Type B pancreatic cell (in vitro differentiated cells): ENCODE results near the gene KCNK7. TPM values are rescaled to one million over a fixed set of nuclear protein-coding genes. Genes with fewer than 3 reads are reported as not detected.
"Not testable (repeated sequence)": the region's sequence is repeated elsewhere in the genome, so short reads cannot be mapped to it uniquely, and the experiment has no call there.

ENCODE experiments used
- DNase-seq: peaks from one replicate; pipeline ENCODE4 v3.0.0; 2021; ENCODE audit warnings: mixed read lengths; ENCODE audit not compliant: unreplicated experiment; ENCODE audit errors: extremely low spot score
- H3K27ac Mint-ChIP-seq: 2 replicates; pipeline ENCODE4 v1.8.0; 2021; ENCODE audit warnings: mild to moderate bottlenecking, mixed read lengths
- H3K27me3 Mint-ChIP-seq: 2 replicates; pipeline ENCODE4 v1.8.0; 2021; ENCODE audit warnings: mixed read lengths
- H3K36me3 Mint-ChIP-seq: 2 replicates; pipeline ENCODE4 v1.8.0; 2021; ENCODE audit warnings: mixed read lengths
- H3K4me1 Mint-ChIP-seq: one replicate; pipeline ENCODE4 v1.8.0; 2021; ENCODE audit warnings: mixed read lengths; ENCODE audit not compliant: unreplicated experiment
- H3K4me3 Mint-ChIP-seq: 2 replicates; pipeline ENCODE4 v1.8.0; 2021; ENCODE audit warnings: mild to moderate bottlenecking, mixed read lengths
- H3K9me3 Mint-ChIP-seq: 2 replicates; pipeline ENCODE4 v1.8.0; 2021; ENCODE audit warnings: mixed read lengths
- total RNA-seq: library from RNA; stranded (reverse); gene quantifications from 2 replicates; pipeline ENCODE4 v1.2.1, GENCODE V29; 2021; ENCODE audit warnings: low replicate concordance
- TF ChIP-seq, protein P1 (sequence below): fragments of 200-600 bp; sonication (generic); conservative IDR thresholded peaks from 2 replicates; pipeline ENCODE4 v1.5.0; 2021; ENCODE audit warnings: antibody characterized with exemption, mild to moderate bottlenecking

Gene KCNK7
- total RNA-seq, 1 donor from 2014 or later, result 0.36 TPM

DNA sequence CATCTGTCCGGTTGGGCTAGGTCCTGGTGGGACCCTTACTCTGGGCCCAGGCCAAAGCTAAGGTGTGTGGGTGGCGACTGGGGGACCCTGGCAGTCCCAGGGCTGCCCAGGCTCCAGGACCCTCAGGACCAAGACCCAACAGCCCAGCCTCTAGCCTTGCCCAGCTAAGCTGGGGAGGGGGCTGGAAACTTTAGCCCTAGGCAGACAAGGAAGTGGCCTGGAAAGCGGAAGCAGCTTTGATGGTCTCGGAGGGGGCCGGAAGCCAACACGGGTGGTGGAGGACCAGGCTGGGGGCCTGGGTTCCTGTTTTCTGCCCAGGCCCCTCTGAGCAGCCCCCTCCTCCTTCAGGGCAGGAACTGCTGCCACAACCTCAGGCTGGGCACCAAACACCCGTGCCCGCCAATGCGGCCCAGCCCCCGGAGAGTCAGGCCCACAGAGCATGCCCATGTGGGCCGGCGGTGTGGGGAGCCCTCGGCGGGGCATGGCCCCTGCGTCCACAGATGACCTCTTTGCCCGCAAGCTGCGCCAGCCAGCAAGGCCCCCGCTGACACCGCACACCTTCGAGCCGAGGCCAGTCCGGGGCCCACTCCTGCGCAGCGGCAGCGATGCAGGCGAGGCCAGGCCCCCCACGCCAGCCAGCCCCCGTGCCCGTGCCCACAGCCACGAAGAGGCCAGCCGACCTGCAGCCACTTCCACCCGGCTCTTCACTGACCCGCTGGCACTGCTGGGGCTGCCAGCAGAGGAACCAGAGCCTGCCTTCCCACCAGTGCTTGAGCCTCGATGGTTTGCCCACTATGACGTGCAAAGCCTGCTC is 45.1 kb upstream of the KCNK7 start:
- no peak overlapping the region for H3K4me3 Mint-ChIP-seq
- no peak for DNase-seq
- H3K4me1 Mint-ChIP-seq, result peaks cover 13% of the 10 kb centered on the region
- no peaks in the 10 kb centered on the region for H3K36me3 Mint-ChIP-seq
- H3K9me3 Mint-ChIP-seq, result no peaks in the 10 kb centered on the region
- H3K27me3 Mint-ChIP-seq, result peaks cover 3% of the 10 kb centered on the region
- no peak overlapping the region for H3K27ac Mint-ChIP-seq
- TF ChIP-seq, protein P1, sequence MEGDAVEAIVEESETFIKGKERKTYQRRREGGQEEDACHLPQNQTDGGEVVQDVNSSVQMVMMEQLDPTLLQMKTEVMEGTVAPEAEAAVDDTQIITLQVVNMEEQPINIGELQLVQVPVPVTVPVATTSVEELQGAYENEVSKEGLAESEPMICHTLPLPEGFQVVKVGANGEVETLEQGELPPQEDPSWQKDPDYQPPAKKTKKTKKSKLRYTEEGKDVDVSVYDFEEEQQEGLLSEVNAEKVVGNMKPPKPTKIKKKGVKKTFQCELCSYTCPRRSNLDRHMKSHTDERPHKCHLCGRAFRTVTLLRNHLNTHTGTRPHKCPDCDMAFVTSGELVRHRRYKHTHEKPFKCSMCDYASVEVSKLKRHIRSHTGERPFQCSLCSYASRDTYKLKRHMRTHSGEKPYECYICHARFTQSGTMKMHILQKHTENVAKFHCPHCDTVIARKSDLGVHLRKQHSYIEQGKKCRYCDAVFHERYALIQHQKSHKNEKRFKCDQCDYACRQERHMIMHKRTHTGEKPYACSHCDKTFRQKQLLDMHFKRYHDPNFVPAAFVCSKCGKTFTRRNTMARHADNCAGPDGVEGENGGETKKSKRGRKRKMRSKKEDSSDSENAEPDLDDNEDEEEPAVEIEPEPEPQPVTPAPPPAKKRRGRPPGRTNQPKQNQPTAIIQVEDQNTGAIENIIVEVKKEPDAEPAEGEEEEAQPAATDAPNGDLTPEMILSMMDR, result no peak

- no peak for DNase-seq
- no peaks in the 10 kb centered on the region for H3K36me3 Mint-ChIP-seq
- peaks cover 13% of the 10 kb centered on the region for H3K4me1 Mint-ChIP-seq
- H3K27ac Mint-ChIP-seq, result no peak overlapping the region
- TF ChIP-seq, protein P1, result no peak
- peaks cover 3% of the 10 kb centered on the region for H3K27me3 Mint-ChIP-seq
- peak overlapping the region; percentile 22 for H3K4me3 Mint-ChIP-seq
- no peaks in the 10 kb centered on the region for H3K9me3 Mint-ChIP-seq
Measured at GRCh38 chr11:65639623-65640482, 44.3 kb upstream of the KCNK7 start.

DNA sequence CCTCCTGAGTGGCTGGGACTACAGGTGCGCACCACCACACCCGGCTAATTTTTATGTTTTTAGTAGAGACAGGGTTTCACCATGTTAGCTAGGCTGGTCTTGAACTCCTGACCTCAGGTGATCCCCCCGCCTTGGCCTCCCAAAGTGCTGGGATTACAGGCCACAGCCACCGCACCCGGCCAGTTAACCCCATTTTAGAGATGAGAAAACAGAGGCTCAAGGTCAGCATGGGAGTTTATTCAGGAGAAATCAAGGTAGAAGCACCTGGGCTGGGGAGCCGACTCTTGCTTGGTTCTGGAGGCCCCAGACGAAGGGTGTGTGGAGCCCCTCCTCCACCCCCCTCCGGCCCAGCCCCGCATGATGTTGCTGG is 43.6 kb upstream of the KCNK7 start:
- not testable (repeated sequence) for DNase-seq, H3K36me3 Mint-ChIP-seq, H3K27ac Mint-ChIP-seq, H3K27me3 Mint-ChIP-seq, H3K9me3 Mint-ChIP-seq
- Mint-ChIP-seq H3K4me1 (peaks cover 13% of the 10 kb centered on the region), H3K4me3 (peak overlapping the region; percentile 87)

DNA sequence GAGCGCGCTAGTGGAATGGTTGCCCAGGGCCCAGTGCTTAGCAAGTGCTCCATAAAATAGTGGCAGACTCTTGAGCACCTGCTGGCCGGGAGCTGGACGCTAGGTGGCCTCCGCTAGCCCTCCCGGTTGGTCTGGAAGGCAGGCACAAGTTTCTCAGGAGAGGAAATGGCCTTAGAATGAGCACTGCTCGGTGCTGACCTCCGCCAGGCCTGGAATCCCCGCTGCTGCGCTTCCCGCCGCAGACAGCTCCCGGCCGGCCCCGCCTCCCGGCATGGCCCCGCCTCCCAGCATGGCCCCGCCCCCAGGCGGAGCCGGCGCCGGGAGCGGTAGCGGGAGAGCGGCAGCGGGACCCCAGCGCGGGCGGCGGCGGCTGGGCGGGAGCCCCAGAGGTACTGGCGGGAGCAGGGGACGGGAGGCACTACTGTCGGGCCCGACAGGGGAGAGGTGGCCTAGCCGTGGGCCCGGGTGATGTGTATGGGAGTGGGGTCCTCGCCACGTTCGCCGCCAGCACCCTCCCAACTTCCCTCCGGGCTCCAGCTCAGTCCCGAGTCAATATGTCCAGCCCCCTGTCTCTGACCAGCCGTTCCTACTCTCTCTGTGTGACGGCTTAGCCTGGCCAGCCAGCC is 42.3 kb upstream of the KCNK7 start, which contains the start of gene SIPA1:
Gene SIPA1, plus strand, starts transcription at position 308 of the 626 bp plus-strand sequence. CDS start 2,821 bp downstream, outside the sequence.
- peak within 1 kb of the TSS; percentile 87 for H3K4me3 Mint-ChIP-seq
- DNase-seq, result peak; percentile 84
- peaks cover 4% of the 10 kb centered on the region for H3K4me1 Mint-ChIP-seq
- H3K9me3 Mint-ChIP-seq, result no peaks in the 10 kb centered on the region
- no peaks in the 10 kb centered on the region for H3K36me3 Mint-ChIP-seq
- TF ChIP-seq, protein P1, result peak; percentile 67
- H3K27me3 Mint-ChIP-seq, result peaks cover 3% of the 10 kb centered on the region
- peak within 1 kb of the TSS; percentile 65 for H3K27ac Mint-ChIP-seq

- peak overlapping the region; percentile 87 for H3K4me3 Mint-ChIP-seq
- H3K27ac Mint-ChIP-seq, result peak overlapping the region; percentile 55
- H3K36me3 Mint-ChIP-seq, result no peaks in the 10 kb centered on the region
- peaks cover 4% of the 10 kb centered on the region for H3K4me1 Mint-ChIP-seq
- H3K9me3 Mint-ChIP-seq, result no peaks in the 10 kb centered on the region
- TF ChIP-seq, protein P1, result no peak
- H3K27me3 Mint-ChIP-seq, result peaks cover 3% of the 10 kb centered on the region
- no peak for DNase-seq
Measured at GRCh38 chr11:65637032-65637557, 41.5 kb upstream of the KCNK7 start.
